Measurements from ENCODE around the gene NME9. TPM values are rescaled to one million over a fixed set of nuclear protein-coding genes. Genes with fewer than 3 reads are reported as not detected.
"Not testable (repeated sequence)": the region's sequence is repeated elsewhere in the genome, so short reads cannot be mapped to it uniquely, and the experiment has no call there.

The NME9 gene
- polyA plus RNA-seq (2013, experiment 1 of 2) = 0.40 TPM
- not detected for polyA plus RNA-seq (2013, experiment 2 of 2)

GRCh38 chr3:138329127-138329983 lies at the start of gene NME9:
NME9 (minus strand) TSS chr3:138329851; CDS start chr3:138329335, 516 bp downstream.
- WGBS = 1% methylated on average over 62 of the region's 62 CpGs
- H3K4me3 ChIP-seq (ENCODE audit: low read length) = peak within 1 kb of the TSS; percentile 63
- no peaks in the 10 kb centered on the region for H3K36me3 ChIP-seq (ENCODE audit: insufficient read depth, low read length)
- peaks cover 8% of the 10 kb centered on the region for H3K4me1 ChIP-seq (ENCODE audit: insufficient read depth, low read length)
- peaks cover 5% of the 10 kb centered on the region; the same call in 1 of the 2 replicates for H3K27me3 ChIP-seq (ENCODE audit: insufficient read depth, low read length)
- no peak within 1 kb of the TSS for H3K27ac ChIP-seq (ENCODE audit: low read depth, low read length)
- H3K9me3 ChIP-seq (ENCODE audit: insufficient read depth, low read depth, low read length) = no peaks in the 10 kb centered on the region
- peak within 1 kb of the TSS; percentile 25 for H3K9ac ChIP-seq (ENCODE audit: low read depth, low read length)

GRCh38 chr3:138378990-138379389 lies 49.3 kb upstream of the NME9 start:
- Histone ChIP-seq H3K36me3 (ENCODE audit: insufficient read depth, low read length) (no peaks in the 10 kb centered on the region), H3K4me3 (ENCODE audit: low read length) (no peak overlapping the region), H3K27me3 (ENCODE audit: insufficient read depth, low read length) (no peaks in the 10 kb centered on the region), H3K27ac (ENCODE audit: low read depth, low read length) (no peak overlapping the region), H3K9me3 (ENCODE audit: insufficient read depth, low read depth, low read length) (no peaks in the 10 kb centered on the region), H3K9ac (ENCODE audit: low read depth, low read length) (no peak overlapping the region), H3K4me1 (ENCODE audit: insufficient read depth, low read length) (no peaks in the 10 kb centered on the region)
- WGBS = 92% methylated on average over 1 of the region's 1 CpG

- Histone ChIP-seq H3K9ac (ENCODE audit: low read depth, low read length) (no peak overlapping the region), H3K36me3 (ENCODE audit: insufficient read depth, low read length) (no peaks in the 10 kb centered on the region), H3K4me3 (ENCODE audit: low read length) (no peak overlapping the region), H3K27me3 (ENCODE audit: insufficient read depth, low read length) (no peaks in the 10 kb centered on the region), H3K9me3 (ENCODE audit: insufficient read depth, low read depth, low read length) (no peaks in the 10 kb centered on the region), H3K27ac (ENCODE audit: low read depth, low read length) (no peak overlapping the region), H3K4me1 (ENCODE audit: insufficient read depth, low read length) (no peaks in the 10 kb centered on the region)
- WGBS = 95% methylated on average over 4 of the region's 5 CpGs
These were observed 48.7 kb upstream of the NME9 start for GRCh38 chr3:138378331-138378730.

- no peaks in the 10 kb centered on the region for H3K27me3 ChIP-seq (ENCODE audit: insufficient read depth, low read length)
- 88% methylated on average over 5 of the region's 5 CpGs for WGBS
- H3K9ac ChIP-seq (ENCODE audit: low read depth, low read length) = no peak overlapping the region
- no peaks in the 10 kb centered on the region for H3K4me1 ChIP-seq (ENCODE audit: insufficient read depth, low read length)
- no peak overlapping the region for H3K4me3 ChIP-seq (ENCODE audit: low read length)
- no peaks in the 10 kb centered on the region for H3K9me3 ChIP-seq (ENCODE audit: insufficient read depth, low read depth, low read length)
- no peaks in the 10 kb centered on the region for H3K36me3 ChIP-seq (ENCODE audit: insufficient read depth, low read length)
- no peak overlapping the region for H3K27ac ChIP-seq (ENCODE audit: low read depth, low read length)
These were observed 48.2 kb upstream of the NME9 start for GRCh38 chr3:138377804-138378203.

- WGBS = 94% methylated on average over 11 of the region's 11 CpGs
- not testable (repeated sequence) for H3K4me1 ChIP-seq (ENCODE audit: insufficient read depth, low read length); H3K9me3 ChIP-seq (ENCODE audit: insufficient read depth, low read depth, low read length); H3K4me3 ChIP-seq (ENCODE audit: low read length); H3K36me3 ChIP-seq (ENCODE audit: insufficient read depth, low read length); H3K9ac ChIP-seq (ENCODE audit: low read depth, low read length); H3K27me3 ChIP-seq (ENCODE audit: insufficient read depth, low read length); H3K27ac ChIP-seq (ENCODE audit: low read depth, low read length)
These were observed 47.6 kb upstream of the NME9 start for GRCh38 chr3:138377212-138377611.

- Histone ChIP-seq H3K27ac (ENCODE audit: low read depth, low read length) (no peak overlapping the region), H3K27me3 (ENCODE audit: insufficient read depth, low read length) (no peaks in the 10 kb centered on the region), H3K9ac (ENCODE audit: low read depth, low read length) (no peak overlapping the region), H3K36me3 (ENCODE audit: insufficient read depth, low read length) (no peaks in the 10 kb centered on the region), H3K4me1 (ENCODE audit: insufficient read depth, low read length) (no peaks in the 10 kb centered on the region), H3K9me3 (ENCODE audit: insufficient read depth, low read depth, low read length) (no peaks in the 10 kb centered on the region), H3K4me3 (ENCODE audit: low read length) (no peak overlapping the region)
- WGBS = 100% methylated on average over 2 of the region's 2 CpGs
These were observed 47.0 kb upstream of the NME9 start for GRCh38 chr3:138376663-138377062.

GRCh38 chr3:138375447-138375846 lies 45.8 kb upstream of the NME9 start:
- WGBS = 93% methylated on average over 4 of the region's 4 CpGs
- no peaks in the 10 kb centered on the region for H3K36me3 ChIP-seq (ENCODE audit: insufficient read depth, low read length)
- no peaks in the 10 kb centered on the region for H3K27me3 ChIP-seq (ENCODE audit: insufficient read depth, low read length)
- H3K9me3 ChIP-seq (ENCODE audit: insufficient read depth, low read depth, low read length) = no peaks in the 10 kb centered on the region
- H3K4me1 ChIP-seq (ENCODE audit: insufficient read depth, low read length) = no peaks in the 10 kb centered on the region
- no peak overlapping the region for H3K4me3 ChIP-seq (ENCODE audit: low read length)
- no peak overlapping the region for H3K9ac ChIP-seq (ENCODE audit: low read depth, low read length)
- no peak overlapping the region for H3K27ac ChIP-seq (ENCODE audit: low read depth, low read length)

- Histone ChIP-seq H3K4me1 (ENCODE audit: insufficient read depth, low read length) (no peaks in the 10 kb centered on the region), H3K36me3 (ENCODE audit: insufficient read depth, low read length) (no peaks in the 10 kb centered on the region), H3K27ac (ENCODE audit: low read depth, low read length) (no peak overlapping the region), H3K4me3 (ENCODE audit: low read length) (no peak overlapping the region), H3K9ac (ENCODE audit: low read depth, low read length) (no peak overlapping the region), H3K9me3 (ENCODE audit: insufficient read depth, low read depth, low read length) (no peaks in the 10 kb centered on the region), H3K27me3 (ENCODE audit: insufficient read depth, low read length) (no peaks in the 10 kb centered on the region)
- 100% methylated on average over 2 of the region's 2 CpGs for WGBS
These were observed 45.0 kb upstream of the NME9 start for GRCh38 chr3:138374573-138375134.

GRCh38 chr3:138373736-138374094 lies 44.1 kb upstream of the NME9 start:
- Histone ChIP-seq H3K27me3 (ENCODE audit: insufficient read depth, low read length) (no peaks in the 10 kb centered on the region), H3K36me3 (ENCODE audit: insufficient read depth, low read length) (no peaks in the 10 kb centered on the region), H3K4me3 (ENCODE audit: low read length) (no peak overlapping the region), H3K4me1 (ENCODE audit: insufficient read depth, low read length) (no peaks in the 10 kb centered on the region), H3K27ac (ENCODE audit: low read depth, low read length) (no peak overlapping the region), H3K9ac (ENCODE audit: low read depth, low read length) (no peak overlapping the region), H3K9me3 (ENCODE audit: insufficient read depth, low read depth, low read length) (no peaks in the 10 kb centered on the region)
- 98% methylated on average over 5 of the region's 5 CpGs for WGBS

GRCh38 chr3:138373087-138373735 lies 43.6 kb upstream of the NME9 start:
- no peaks in the 10 kb centered on the region for H3K9me3 ChIP-seq (ENCODE audit: insufficient read depth, low read depth, low read length)
- H3K27me3 ChIP-seq (ENCODE audit: insufficient read depth, low read length) = no peaks in the 10 kb centered on the region
- no peak overlapping the region for H3K4me3 ChIP-seq (ENCODE audit: low read length)
- no peaks in the 10 kb centered on the region for H3K4me1 ChIP-seq (ENCODE audit: insufficient read depth, low read length)
- H3K9ac ChIP-seq (ENCODE audit: low read depth, low read length) = no peak overlapping the region
- WGBS = 89% methylated on average over 7 of the region's 7 CpGs
- H3K27ac ChIP-seq (ENCODE audit: low read depth, low read length) = no peak overlapping the region
- H3K36me3 ChIP-seq (ENCODE audit: insufficient read depth, low read length) = no peaks in the 10 kb centered on the region
